H1 (cell line): ENCODE data around the gene SHOX. TPM values are rescaled to one million over a fixed set of nuclear protein-coding genes. Genes with fewer than 3 reads are reported as not detected.

Experiments
- CTCF ChIA-PET: fragments of 300-600 bp; sonication (Branson Sonifier 250); formaldehyde crosslinking; loops from one replicate; lab custom pipeline; 2021; ENCODE audit not compliant: partially characterized antibody; lab: Charles Lee
- POLR2A ChIA-PET: fragments of 300-600 bp; sonication (Branson Sonifier 250); formaldehyde crosslinking; loops from one replicate; lab custom pipeline; 2021; ENCODE audit warnings: inconsistent platforms; ENCODE audit not compliant: partially characterized antibody; lab: Charles Lee
- DNase-seq, 2 experiments: peaks; one replicate each; pipeline versions ENCODE4 v3.0.0 to v3.0.0-alpha.2; 2010 to 2022; ENCODE audit warnings: low spot score in 2 of 2, low read depth in 1 of 2, mixed read lengths in 1 of 2
- FAIRE-seq: peaks from 2 replicates; lab custom pipeline; 2011; peaks lifted over from hg19 to GRCh38; lab: Jason Lieb, UNC
- H2AFZ ChIP-seq: 2 replicates; pipeline ENCODE4 v1.8.1; 2012; ENCODE audit warnings: low read length, inconsistent platforms
- H2AK5ac ChIP-seq: 2 replicates; pipeline ENCODE4 v1.6.1; 2013; ENCODE audit warnings: low read depth, low read length
- H2BK120ac ChIP-seq: replicated peaks from 2 replicates; pipeline ENCODE3; 2013; ENCODE audit warnings: low read depth, low read length, inconsistent platforms
- H2BK12ac ChIP-seq: 2 replicates; pipeline ENCODE4 v1.6.1; 2013; ENCODE audit warnings: low read depth, low read length
- H2BK15ac ChIP-seq: 2 replicates; pipeline ENCODE4 v1.6.1; 2013; ENCODE audit warnings: low read length
- H2BK20ac ChIP-seq: 2 replicates; pipeline ENCODE4 v1.6.1; 2013; ENCODE audit warnings: low read length
- H2BK5ac ChIP-seq: 2 replicates; pipeline ENCODE4 v1.6.1; 2013; ENCODE audit warnings: low read depth, low read length
- H3K14ac ChIP-seq: 2 replicates; pipeline ENCODE4 v1.6.1; 2013; ENCODE audit warnings: inconsistent platforms; ENCODE audit not compliant: insufficient read length
- H3K18ac ChIP-seq: 2 replicates; pipeline ENCODE4 v1.6.1; 2013; ENCODE audit warnings: low read length; ENCODE audit errors: extremely low read depth
- H3K23ac ChIP-seq: 2 replicates; pipeline ENCODE4 v1.6.1; 2013; ENCODE audit warnings: inconsistent platforms; ENCODE audit not compliant: insufficient read length
- H3K23me2 ChIP-seq: 2 replicates; pipeline ENCODE4 v1.6.1; 2013; ENCODE audit warnings: low read depth, low read length
- H3K27ac ChIP-seq: 2 replicates; pipeline ENCODE4 v1.6.1; 2011; ENCODE audit warnings: low read depth, low read length, inconsistent platforms
- H3K27me3 ChIP-seq, 4 experiments: replicated peaks in 1 of 4; 1 replicate in 1 of 4; 2 replicates in 3 of 4; pipeline versions ENCODE4 v1.6.1 to v1.8.1; 2011 to 2013; ENCODE audit warnings: low read length in 3 of 4, mild to moderate bottlenecking in 3 of 4, inconsistent platforms in 2 of 4, mixed read lengths in 2 of 4, moderate library complexity in 1 of 4; ENCODE audit not compliant: control insufficient read depth in 3 of 4, insufficient read depth in 3 of 4; ENCODE audit errors: extremely low read depth in 1 of 4
- H3K36me3 ChIP-seq, 4 experiments: 2 replicates each; pipeline versions ENCODE4 v1.6.1 to v1.8.1; 2011 to 2013; ENCODE audit warnings: mild to moderate bottlenecking in 4 of 4, low read length in 3 of 4, moderate library complexity in 2 of 4, control low read depth in 1 of 4, inconsistent platforms in 1 of 4; ENCODE audit not compliant: insufficient read depth in 4 of 4, control insufficient read depth in 2 of 4
- H3K4ac ChIP-seq: replicated peaks from 2 replicates; pipeline ENCODE3; 2013; ENCODE audit warnings: low read length, low read depth, mixed read lengths, inconsistent platforms; ENCODE audit not compliant: insufficient read length
- H3K4me1 ChIP-seq, 4 experiments: replicated peaks in 1 of 4; 1 replicate in 1 of 4; 2 replicates in 3 of 4; pipeline versions ENCODE4 v1.6.1 to v1.8.1; 2011 to 2013; ENCODE audit warnings: low read length in 3 of 4, inconsistent platforms in 2 of 4, mixed read lengths in 1 of 4; ENCODE audit not compliant: insufficient read depth in 4 of 4, control insufficient read depth in 3 of 4
- H3K4me2 ChIP-seq, 2 experiments: 2 replicates each; pipeline versions ENCODE4 v1.6.1 to v1.8.1; 2011 to 2013; ENCODE audit warnings: low read depth in 2 of 2, low read length in 2 of 2, control low read depth in 1 of 2, inconsistent platforms in 1 of 2, mild to moderate bottlenecking in 1 of 2; ENCODE audit not compliant: insufficient read depth in 1 of 2
- H3K4me3 ChIP-seq, 4 experiments: fragments of 200-600, 300-600 bp in 1 of 4; sonication (generic), shearing (Covaris generic), sonication (Bioruptor Twin) in 1 of 4; 2 replicates each; pipeline versions ENCODE4 v1.5.1 to v1.8.1; 2011 to 2016; ENCODE audit warnings: low read length in 4 of 4, low read depth in 3 of 4, control low read depth in 2 of 4, inconsistent platforms in 2 of 4, mild to moderate bottlenecking in 2 of 4, mixed read lengths in 1 of 4, moderate library complexity in 1 of 4; ENCODE audit not compliant: insufficient read depth in 2 of 4; ENCODE audit errors: extremely low read depth in 1 of 4
- H3K56ac ChIP-seq: replicated peaks from 2 replicates; pipeline ENCODE3; 2013; ENCODE audit warnings: low read depth, mild to moderate bottlenecking, mixed read lengths, low read length, inconsistent platforms; ENCODE audit not compliant: insufficient read length
- H3K79me1 ChIP-seq: 2 replicates; pipeline ENCODE4 v1.6.1; 2013; ENCODE audit warnings: low read depth, low read length, control low read depth
- H3K79me2 ChIP-seq, 2 experiments: 2 replicates each; pipeline versions ENCODE4 v1.6.1 to v1.8.1; 2012 to 2013; ENCODE audit warnings: low read length in 2 of 2, mild to moderate bottlenecking in 2 of 2, inconsistent platforms in 1 of 2; ENCODE audit not compliant: insufficient read depth in 2 of 2, control insufficient read depth in 1 of 2
- H3K9ac ChIP-seq, 4 experiments: replicated peaks in 1 of 4; 1 replicate in 1 of 4; 2 replicates in 3 of 4; pipeline versions ENCODE4 v1.6.1 to v1.8.1; 2011 to 2013; ENCODE audit warnings: low read depth in 3 of 4, low read length in 3 of 4, control low read depth in 2 of 4, mild to moderate bottlenecking in 2 of 4, moderate library complexity in 2 of 4, inconsistent platforms in 1 of 4; ENCODE audit errors: extremely low read depth in 1 of 4
- H3K9me3 ChIP-seq, 2 experiments: 2 replicates each; pipeline versions ENCODE4 v1.6.1 to v1.8.1; 2012 to 2013; ENCODE audit warnings: mild to moderate bottlenecking in 2 of 2, moderate library complexity in 2 of 2, control low read depth in 1 of 2, inconsistent platforms in 1 of 2, low read depth in 1 of 2, low read length in 1 of 2, mixed read lengths in 1 of 2; ENCODE audit not compliant: insufficient read depth in 2 of 2
- H4K20me1 ChIP-seq, 2 experiments: replicated peaks in 1 of 2; 2 replicates each; pipeline versions ENCODE3 to v1.8.1; 2011 to 2013; ENCODE audit warnings: inconsistent platforms in 2 of 2, low read length in 2 of 2, mild to moderate bottlenecking in 1 of 2; ENCODE audit not compliant: insufficient read depth in 2 of 2, control insufficient read depth in 1 of 2
- H4K5ac ChIP-seq: 2 replicates; pipeline ENCODE4 v1.6.1; 2013; ENCODE audit warnings: low read length, low read depth, mixed read lengths, inconsistent platforms; ENCODE audit not compliant: insufficient read length
- H4K8ac ChIP-seq: 2 replicates; pipeline ENCODE4 v1.8.0; 2013; ENCODE audit warnings: mild to moderate bottlenecking, moderate library complexity, low read length, inconsistent platforms; ENCODE audit not compliant: insufficient read depth; ENCODE audit errors: extremely low read depth
- H4K91ac ChIP-seq: replicated peaks from 2 replicates; pipeline ENCODE3; 2013; ENCODE audit warnings: low read length, mixed read lengths, inconsistent platforms; ENCODE audit not compliant: insufficient read length
- CBX8 ChIP-seq: fragments of 300-800, 300-1000 bp; sonication (generic); IDR thresholded peaks from 2 replicates; pipeline ENCODE4 v1.7.1; 2016; ENCODE audit warnings: low read depth, low read length, borderline replicate concordance
- CTBP2 ChIP-seq: IDR thresholded peaks from 2 replicates; pipeline ENCODE4 v1.7.0; 2011; ENCODE audit warnings: borderline replicate concordance, mild to moderate bottlenecking, moderate library complexity, mixed read lengths, low read length; ENCODE audit not compliant: insufficient read depth, insufficient read length
- GABPA ChIP-seq: IDR thresholded peaks from 2 replicates; pipeline ENCODE4 v1.6.1; 2011; ENCODE audit warnings: mild to moderate bottlenecking, low read length, moderate library complexity, borderline replicate concordance; ENCODE audit not compliant: insufficient read depth
- RNF2 ChIP-seq: fragments of 200-900, 300-1000 bp; sonication (generic); IDR thresholded peaks from 2 replicates; pipeline ENCODE4 v1.7.1; 2016; ENCODE audit warnings: borderline replicate concordance, low read depth, mild to moderate bottlenecking, antibody characterized with exemption, low read length; ENCODE audit not compliant: poor library complexity, severe bottlenecking; ENCODE audit errors: missing control alignments
- SUZ12 ChIP-seq: fragments of 200-600 bp; sonication (generic); IDR thresholded peaks from 2 replicates; pipeline ENCODE4 v1.6.1; 2012; ENCODE audit warnings: mild to moderate bottlenecking, inconsistent platforms, low read length, moderate library complexity, mixed read lengths
- WGBS, 2 experiments: shearing (Covaris generic) in 1 of 2; methylation state at CpG; one replicate each; pipeline versions ENCODE4 v1.1.6 to v1.1.7; 2013 to 2015; ENCODE audit warnings: low lambda C conversion rate in 2 of 2, mixed read lengths in 2 of 2, inconsistent platforms in 1 of 2, low coverage in 1 of 2, missing lambda C conversion rate in 1 of 2; ENCODE audit not compliant: insufficient replicate concordance in 2 of 2, insufficient coverage in 1 of 2, insufficient read length in 1 of 2; ENCODE audit errors: extremely low coverage in 1 of 2, missing lambda C conversion rate in 1 of 2; 5-methylcytosine and 5-hydroxymethylcytosine counted together
- polyA plus RNA-seq, 7 experiments: library from polyadenylated mRNA; depleted of rRNA in 3 of 7; stranded (reverse) in 5 of 7; unstranded in 2 of 7; fragments of >200 nt in 5 of 7; fragments of 200-250 nt in 2 of 7; gene quantifications; 1 replicate in 5 of 7; 2 replicates in 1 of 7; 4 replicates in 1 of 7; pipeline versions ENCODE4 v1.2.1 to v1.2.3, GENCODE V29; 2011 to 2013; ENCODE audit warnings: missing spikeins in 2 of 7, mixed read lengths in 2 of 7
- total RNA-seq: library from RNA; stranded (reverse); fragmentation: NEBNext Ultra II Directional; extraction: Animal tissue kit (Norgen Biotek cat#: 25700); gene quantifications from 2 replicates; pipeline ENCODE4 v1.2.1, GENCODE V29; 2021

Gene SHOX
- total and polyA plus RNA-seq, 2 of the 8 experiments (the other 6 are each of a cell fraction or from before 2014, with no cell fraction given) = 0.05 to 0.15 TPM

GRCh38 chrX:632366-633042 lies 1.9 kb downstream of the SHOX start:
- CTCF ChIA-PET = no interaction called here
- Histone ChIP-seq H4K5ac (no peak overlapping the region), H3K18ac (peak overlapping the region; percentile 32; the same call in 1 of the 2 replicates), H3K27me3 (peaks cover 72 to 91% (median 86%) of the 10 kb centered on the region in 4 experiments), H2BK5ac (no peak overlapping the region), H2BK12ac (no peak overlapping the region), H4K20me1 (peaks cover 2 to 7% of the 10 kb centered on the region in 2 experiments), H3K4me2 (peak overlapping the region; percentile 47 to 79; a peak in 3 of 4 replicates), H3K56ac (no peak overlapping the region), H3K27ac (no peak overlapping the region), H3K14ac (no peak overlapping the region), H3K23ac (no peak overlapping the region), H2BK120ac (no peak overlapping the region), H4K8ac (no peak overlapping the region), H3K4me3 (peak overlapping the region in 2 of 4 experiments; percentile 1 to 38; a peak in 2 of 8 replicates), H3K36me3 (peaks cover 0 to 8% (median 0%) of the 10 kb centered on the region in 4 experiments; a peak in 1 of 8 replicates), H2BK15ac (no peak overlapping the region), H2AFZ (no peak overlapping the region), H2AK5ac (0 out of 2 replicates have a peak overlapping the region, but pooled peaks have one; percentile 24), H3K4me1 (peaks cover 15 to 33% (median 18%) of the 10 kb centered on the region in 4 experiments), H3K9ac (no peak overlapping the region), H3K23me2 (no peaks in the 10 kb centered on the region; the same call in 1 of the 2 replicates), H3K79me2 (no peaks in the 10 kb centered on the region), H2BK20ac (no peak overlapping the region), H3K4ac (peak overlapping the region; percentile 7), H3K79me1 (no peaks in the 10 kb centered on the region), H4K91ac (no peak overlapping the region), H3K9me3 (no peaks in the 10 kb centered on the region; a peak in 1 of 4 replicates)
- FAIRE-seq = no peak
- TF ChIP-seq CBX8 = peak; percentile 91; the same call in 1 of the 2 replicates
- TF ChIP-seq SUZ12 = peak; percentile 86
- no peak for TF ChIP-seq GABPA
- TF ChIP-seq CTBP2 = peak; percentile 54
- TF ChIP-seq RNF2 = peak; percentile 95
- POLR2A ChIA-PET = no interaction called here
- 4% methylated on average over 30 of the region's 30 CpGs; no CpG with 5 or more reads in 1 of the 2 experiments for WGBS, 2 experiments
- peak in 1 of 2 experiments; percentile 50 for DNase-seq
